ENCODE results near the gene DNM2.

DNA sequence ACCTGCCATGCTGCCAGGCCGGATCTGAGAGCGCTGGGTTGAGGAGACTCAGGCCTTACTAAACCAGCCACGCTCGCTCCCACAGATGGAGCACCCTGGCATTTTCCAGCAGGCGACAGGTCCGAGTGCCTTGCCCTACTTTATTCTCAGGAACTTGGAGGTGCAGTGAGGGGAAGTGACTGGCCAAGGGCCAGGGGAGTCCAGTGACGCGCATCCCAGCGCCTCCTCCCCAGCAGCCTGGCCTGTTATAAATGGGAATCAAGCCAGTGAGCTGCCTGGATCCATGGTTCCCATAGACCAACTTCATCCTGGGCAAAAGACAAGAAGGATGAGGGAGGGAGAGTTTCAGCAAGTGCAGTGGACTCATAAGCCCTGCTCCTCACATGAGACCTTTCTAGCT, 82.6 kb downstream of the DNM2 start:
- TF ChIP-seq POLR2A (IDR thresholded peaks at IDR 0.05) = no peak
- TF ChIP-seq, protein P1, sequence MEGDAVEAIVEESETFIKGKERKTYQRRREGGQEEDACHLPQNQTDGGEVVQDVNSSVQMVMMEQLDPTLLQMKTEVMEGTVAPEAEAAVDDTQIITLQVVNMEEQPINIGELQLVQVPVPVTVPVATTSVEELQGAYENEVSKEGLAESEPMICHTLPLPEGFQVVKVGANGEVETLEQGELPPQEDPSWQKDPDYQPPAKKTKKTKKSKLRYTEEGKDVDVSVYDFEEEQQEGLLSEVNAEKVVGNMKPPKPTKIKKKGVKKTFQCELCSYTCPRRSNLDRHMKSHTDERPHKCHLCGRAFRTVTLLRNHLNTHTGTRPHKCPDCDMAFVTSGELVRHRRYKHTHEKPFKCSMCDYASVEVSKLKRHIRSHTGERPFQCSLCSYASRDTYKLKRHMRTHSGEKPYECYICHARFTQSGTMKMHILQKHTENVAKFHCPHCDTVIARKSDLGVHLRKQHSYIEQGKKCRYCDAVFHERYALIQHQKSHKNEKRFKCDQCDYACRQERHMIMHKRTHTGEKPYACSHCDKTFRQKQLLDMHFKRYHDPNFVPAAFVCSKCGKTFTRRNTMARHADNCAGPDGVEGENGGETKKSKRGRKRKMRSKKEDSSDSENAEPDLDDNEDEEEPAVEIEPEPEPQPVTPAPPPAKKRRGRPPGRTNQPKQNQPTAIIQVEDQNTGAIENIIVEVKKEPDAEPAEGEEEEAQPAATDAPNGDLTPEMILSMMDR (IDR thresholded peaks at IDR 0.05) = no peak
